Skin of body (tissue), 2 donors: ENCODE measurements around the gene TAF5. TPM values are rescaled to one million over a fixed set of nuclear protein-coding genes. Genes with fewer than 3 reads are reported as not detected.
"Not testable (repeated sequence)": the region's sequence is repeated elsewhere in the genome, so short reads cannot be mapped to it uniquely, and the experiment has no call there.

ENCODE experiments used
- DNase-seq: peaks from one replicate; lab custom pipeline; 2025; lab: John Stamatoyannopoulos, UW
- total RNA-seq: library from RNA; depleted of rRNA; stranded (reverse); fragments of >200 nt; gene quantifications from one replicate; pipeline ENCODE4 v1.2.3, GENCODE V29; 2014

TAF5 gene
- total RNA-seq = 4.9 TPM

- DNase-seq = peak; percentile 94
Measured at GRCh38 chr10:103367782-103368518, at the start of gene TAF5. TAF5 (plus strand) TSS chr10:103367976; CDS start chr10:103367990, 14 bp downstream.

- DNase-seq = no peak
Measured at GRCh38 chr10:103327906-103328305, 39.9 kb upstream of the TAF5 start.

- no peak for DNase-seq
Measured at GRCh38 chr10:103333934-103334520, 33.7 kb upstream of the TAF5 start.

GRCh38 chr10:103334567-103334966 lies 33.2 kb upstream of the TAF5 start:
- DNase-seq = no peak

- DNase-seq = no peak
Measured at GRCh38 chr10:103336370-103336769, 31.4 kb upstream of the TAF5 start.

GRCh38 chr10:103350175-103350516 lies 17.6 kb upstream of the TAF5 start:
- no peak for DNase-seq

- peak; percentile 40 for DNase-seq
Measured at GRCh38 chr10:103350517-103351260, 17.1 kb upstream of the TAF5 start, which contains the start of gene PCGF6. PCGF6 (minus strand) TSS chr10:103351140; CDS start chr10:103351066, 74 bp downstream.

- no peak for DNase-seq
Measured at GRCh38 chr10:103353281-103353680, 14.5 kb upstream of the TAF5 start.

GRCh38 chr10:103354567-103354966 lies 13.2 kb upstream of the TAF5 start:
- DNase-seq = not testable (repeated sequence)

GRCh38 chr10:103355906-103356599 lies 11.7 kb upstream of the TAF5 start:
- DNase-seq = no peak

GRCh38 chr10:103359493-103359892 lies 8.3 kb upstream of the TAF5 start:
- DNase-seq = not testable (repeated sequence)

- DNase-seq = not testable (repeated sequence)
Measured at GRCh38 chr10:103360791-103361190, 7.0 kb upstream of the TAF5 start.

- DNase-seq = no peak
Measured at GRCh38 chr10:103367379-103367781, 396 bp upstream of the TAF5 start.

GRCh38 chr10:103373544-103373943 lies 5.8 kb downstream of the TAF5 start:
- DNase-seq = no peak

GRCh38 chr10:103374263-103374662 lies 6.5 kb downstream of the TAF5 start:
- no peak for DNase-seq

- no peak for DNase-seq
Measured at GRCh38 chr10:103382769-103383168, 15.0 kb downstream of the TAF5 start.

GRCh38 chr10:103394180-103394579 lies 26.4 kb downstream of the TAF5 start:
- DNase-seq = no peak

- DNase-seq = no peak
Measured at GRCh38 chr10:103395754-103396066, 27.9 kb downstream of the TAF5 start.

GRCh38 chr10:103396067-103396788 lies 28.5 kb downstream of the TAF5 start, which contains the start of the genes ATP5MK and PDCD11:
ATP5MK (minus strand) TSS chr10:103396475; CDS start chr10:103392457, 4,018 bp downstream.
PDCD11 (plus strand) TSS chr10:103396626; CDS start chr10:103398427, 1,801 bp downstream.
- DNase-seq = peak; percentile 97

- DNase-seq = no peak
Measured at GRCh38 chr10:103396789-103397087, 29.0 kb downstream of the TAF5 start.

- no peak for DNase-seq
Measured at GRCh38 chr10:103397191-103397825, 29.5 kb downstream of the TAF5 start.
